SU-DHL-6 (cell line): Measurements from ENCODE around the gene SLC22A23.
A peak's percentile ranks its signal among the peaks of the same experiment; 100 is the strongest.

Experiments
- H2AFZ ChIP-seq: fragments of 200-600 bp; sonication (generic); 2 replicates; pipeline ENCODE4 v1.6.1; 2014; ENCODE audit warnings: low read depth, mild to moderate bottlenecking, moderate library complexity, mixed read lengths, antibody characterized with exemption, low read length; ENCODE audit not compliant: severe bottlenecking
- H3F3A ChIP-seq: fragments of 200-600 bp; shearing (Covaris generic); 2 replicates; pipeline ENCODE4 v1.6.0; 2016; ENCODE audit warnings: antibody characterized with exemption, mild to moderate bottlenecking; ENCODE audit not compliant: insufficient read depth
- H3K27ac ChIP-seq: fragments of 200-600 bp; sonication (generic); 2 replicates; pipeline ENCODE4 v1.5.1; 2016; ENCODE audit warnings: low read depth, mild to moderate bottlenecking, low read length, moderate library complexity, mixed read lengths
- H3K27me3 ChIP-seq: fragments of 200-600 bp; sonication (generic), shearing (Covaris generic); 2 replicates; pipeline ENCODE4 v1.6.0; 2014; ENCODE audit warnings: mild to moderate bottlenecking, low read length
- H3K36me3 ChIP-seq: fragments of 200-600 bp; sonication (generic); 2 replicates; pipeline ENCODE4 v1.6.1; 2014; ENCODE audit warnings: mild to moderate bottlenecking, low read length, mixed read lengths
- H3K4me2 ChIP-seq: fragments of 300-600, 200-600 bp; shearing (Covaris generic), sonication (generic); 2 replicates; pipeline ENCODE4 v1.6.0; 2014; ENCODE audit warnings: low read length, low read depth, mild to moderate bottlenecking; ENCODE audit not compliant: poor library complexity, severe bottlenecking
- H3K4me3 ChIP-seq: fragments of 200-600 bp; sonication (generic); 2 replicates; pipeline ENCODE4 v1.5.1; 2014; ENCODE audit warnings: antibody characterized with exemption, low read length, mild to moderate bottlenecking, mixed read lengths; ENCODE audit not compliant: insufficient read depth, poor library complexity, severe bottlenecking
- H3K79me2 ChIP-seq: fragments of 200-600 bp; sonication (generic); 2 replicates; pipeline ENCODE4 v1.6.1; 2014; ENCODE audit warnings: mild to moderate bottlenecking, low read length, moderate library complexity; ENCODE audit not compliant: insufficient read depth
- H3K9ac ChIP-seq: fragments of 200-600 bp; sonication (generic); 2 replicates; pipeline ENCODE4 v1.7.0; 2014; ENCODE audit warnings: mild to moderate bottlenecking, low read length
- H3K9me2 ChIP-seq: fragments of 200-600 bp; sonication (generic); replicated peaks from 2 replicates; pipeline ENCODE4 v1.6.1; 2014; ENCODE audit warnings: low read length; ENCODE audit not compliant: insufficient read depth
- H3K9me3 ChIP-seq: fragments of 200-600 bp; sonication (generic); 2 replicates; pipeline ENCODE4 v1.6.1; 2014; ENCODE audit warnings: low read length, mixed read lengths; ENCODE audit not compliant: insufficient read depth
- H4K20me1 ChIP-seq: fragments of 200-600 bp; sonication (generic); 2 replicates; pipeline ENCODE4 v1.6.1; 2014; ENCODE audit warnings: low read depth, mild to moderate bottlenecking, antibody characterized with exemption, low read length, moderate library complexity, mixed read lengths
- CTCF ChIP-seq: fragments of 200-600 bp; sonication (generic); IDR thresholded peaks from one replicate; pipeline ENCODE4 v1.5.1; 2017; ENCODE audit warnings: antibody characterized with exemption, mild to moderate bottlenecking, low read length, moderate library complexity; ENCODE audit not compliant: insufficient read depth, poor library complexity, severe bottlenecking
- EZH2phosphoT487 ChIP-seq: fragments of 200-600 bp; sonication (generic), shearing (Covaris generic); conservative IDR thresholded peaks from 2 replicates; pipeline ENCODE4 v1.6.1; 2018; ENCODE audit warnings: mild to moderate bottlenecking, antibody characterized with exemption, low read length, moderate library complexity, mixed read lengths

Gene SLC22A23

DNA sequence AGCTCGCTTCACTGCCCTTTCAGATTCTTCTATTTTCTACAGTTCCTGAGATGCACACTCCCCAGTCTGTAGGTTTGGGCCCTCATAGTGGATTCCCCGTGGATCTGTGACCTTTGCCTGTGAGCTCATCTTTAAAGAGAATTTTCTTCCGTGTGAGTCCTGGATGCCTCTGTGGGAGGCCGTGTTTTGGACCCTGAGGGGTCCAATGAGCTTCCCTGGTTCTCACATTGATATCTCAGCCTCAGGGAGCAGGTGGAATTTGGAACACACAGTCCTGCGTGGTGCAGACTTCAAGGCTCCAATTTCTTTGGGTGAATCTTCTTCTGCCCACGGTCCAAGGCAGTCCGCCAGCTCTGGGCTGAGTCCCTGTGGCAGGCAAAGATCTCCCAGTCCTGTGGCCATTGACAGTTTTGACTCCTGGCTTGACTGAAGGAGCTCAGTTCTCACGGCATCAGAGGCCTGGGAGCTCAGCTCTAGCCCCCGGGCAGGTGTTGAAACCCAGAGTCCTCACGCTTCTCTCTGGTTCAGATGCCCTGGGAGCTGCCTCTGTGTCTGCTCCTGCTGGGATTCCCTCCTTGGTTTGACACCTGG, 137.1 kb downstream of the SLC22A23 start:
- Histone ChIP-seq H3K4me2 (no peak overlapping the region), H4K20me1 (no peaks in the 10 kb centered on the region), H3K36me3 (no peaks in the 10 kb centered on the region), H3F3A (no peaks in the 10 kb centered on the region), H3K9me2 (no peaks in the 10 kb centered on the region), H2AFZ (no peak overlapping the region), H3K79me2 (no peaks in the 10 kb centered on the region), H3K27ac (no peak overlapping the region), H3K9me3 (no peaks in the 10 kb centered on the region), H3K27me3 (no peaks in the 10 kb centered on the region), H3K9ac (no peak overlapping the region), H3K4me3 (no peak overlapping the region)
- TF ChIP-seq EZH2phosphoT487 (no peak), CTCF (no peak)

DNA sequence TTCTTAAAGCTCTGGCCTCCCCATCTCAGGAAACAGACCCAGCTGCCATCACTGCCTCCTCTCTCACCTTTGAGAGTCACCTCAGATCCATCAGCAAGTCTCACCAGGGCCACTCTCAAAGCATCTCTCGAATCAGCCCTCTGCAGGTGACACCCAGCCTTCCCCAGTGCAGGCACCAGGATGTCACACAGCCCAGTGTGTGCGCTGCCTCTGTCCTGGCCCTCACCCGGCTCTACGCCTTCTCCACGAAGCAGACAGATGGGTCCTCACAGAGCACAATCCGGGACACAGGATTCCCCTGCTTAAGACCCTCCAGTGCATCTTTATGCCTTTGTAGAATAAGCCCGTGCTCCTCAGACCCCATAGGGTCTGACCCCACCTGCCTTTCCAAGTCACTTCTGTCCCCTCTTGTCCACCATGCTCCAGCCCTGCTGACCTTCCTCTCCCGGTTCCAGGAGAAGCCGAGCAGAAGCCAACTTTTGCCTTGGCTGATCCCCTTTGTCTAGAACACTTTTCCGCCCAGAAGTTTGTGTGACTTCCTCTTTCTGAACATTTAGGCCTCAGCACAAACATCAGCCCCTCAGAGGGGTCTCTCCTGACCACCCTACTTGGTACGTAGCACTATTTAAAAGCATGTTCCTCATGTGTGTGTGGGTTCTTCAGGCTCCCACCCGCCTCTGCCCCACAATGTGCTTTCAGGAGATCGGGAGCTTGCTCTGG, 137.9 kb downstream of the SLC22A23 start:
- no peaks in the 10 kb centered on the region for H4K20me1 ChIP-seq
- H3K27me3 ChIP-seq: no peaks in the 10 kb centered on the region
- no peak overlapping the region for H3K9ac ChIP-seq
- H3F3A ChIP-seq: no peaks in the 10 kb centered on the region
- H3K4me3 ChIP-seq: no peak overlapping the region
- no peak for TF ChIP-seq EZH2phosphoT487
- no peak for TF ChIP-seq CTCF
- H3K27ac ChIP-seq: no peak overlapping the region
- no peaks in the 10 kb centered on the region for H3K9me2 ChIP-seq
- H3K79me2 ChIP-seq: no peaks in the 10 kb centered on the region
- H3K36me3 ChIP-seq: no peaks in the 10 kb centered on the region
- no peaks in the 10 kb centered on the region for H3K9me3 ChIP-seq
- no peak overlapping the region for H3K4me2 ChIP-seq
- H2AFZ ChIP-seq: no peak overlapping the region

- H3K4me2 ChIP-seq: no peak overlapping the region
- H3K9ac ChIP-seq: no peak overlapping the region
- H3K4me3 ChIP-seq: no peak overlapping the region
- TF ChIP-seq CTCF (no peak), EZH2phosphoT487 (0 out of 2 replicates have a peak, but pooled peaks have one; percentile 63)
- no peaks in the 10 kb centered on the region for H3K27me3 ChIP-seq
- H4K20me1 ChIP-seq: no peaks in the 10 kb centered on the region
- no peaks in the 10 kb centered on the region for H3K9me3 ChIP-seq
- H3K9me2 ChIP-seq: no peaks in the 10 kb centered on the region
- no peak overlapping the region for H3K27ac ChIP-seq
- no peaks in the 10 kb centered on the region for H3K79me2 ChIP-seq
- no peaks in the 10 kb centered on the region for H3K36me3 ChIP-seq
- no peaks in the 10 kb centered on the region for H3F3A ChIP-seq
- H2AFZ ChIP-seq: no peak overlapping the region
Measured at GRCh38 chr6:3318226-3318625, 138.6 kb downstream of the SLC22A23 start.
